Heart left ventricle (tissue), 16 donors: Measurements from ENCODE around the gene KIDINS220. TPM values are rescaled to one million over a fixed set of nuclear protein-coding genes. Genes with fewer than 3 reads are reported as not detected.
A peak's percentile ranks its signal among the peaks of the same experiment; 100 is the strongest.

Experiments
- ATAC-seq, 4 donors: fragments of 200-7000 bp; cut with Tn5 transposase; one replicate each; pipeline ENCODE4 v1.9.1; 2020 to 2022; ENCODE audit warnings: moderate library complexity in 4 of 4, mild to moderate bottlenecking in 3 of 4, moderate number of reproducible peaks in 1 of 4
- DNase-seq, 5 donors: peaks; one replicate each; pipeline ENCODE4 v3.0.0-alpha.2; 2020
- H3K27ac ChIP-seq, 12 donors: fragments of 200-600 bp; sonication (generic) in 4 of 12; one replicate each; pipeline versions ENCODE4 v1.5.0 to v1.8.0; 2016 to 2022; ENCODE audit warnings: mild to moderate bottlenecking in 2 of 12
- H3K27me3 ChIP-seq, 9 donors: fragments of 200-600 bp; sonication (generic) in 2 of 9; one replicate each; pipeline versions ENCODE4 v1.5.1 to v1.8.0; 2016 to 2022; ENCODE audit warnings: mild to moderate bottlenecking in 3 of 9
- H3K36me3 ChIP-seq, 9 donors: fragments of 200-600 bp; sonication (generic) in 2 of 9; one replicate each; pipeline versions ENCODE4 v1.5.0 to v1.8.0; 2018 to 2022; ENCODE audit warnings: mild to moderate bottlenecking in 2 of 9
- H3K4me1 ChIP-seq, 12 donors: fragments of 200-600 bp; sonication (generic) in 4 of 12; one replicate each; pipeline versions ENCODE4 v1.5.0 to v1.8.0; 2016 to 2022; ENCODE audit warnings: mild to moderate bottlenecking in 3 of 12
- H3K4me3 ChIP-seq, 12 donors: fragments of 200-600 bp; sonication (generic) in 4 of 12; one replicate each; pipeline versions ENCODE4 v1.5.0 to v1.8.0; 2017 to 2022; ENCODE audit warnings: mild to moderate bottlenecking in 9 of 12, moderate library complexity in 4 of 12
- H3K9me3 ChIP-seq, 12 donors: fragments of 200-600 bp; sonication (generic) in 4 of 12; one replicate each; pipeline versions ENCODE4 v1.5.0 to v1.8.0; 2016 to 2022; ENCODE audit warnings: mild to moderate bottlenecking in 1 of 12
- CTCF ChIP-seq, 12 donors: fragments of 200-600 bp; sonication (generic) in 4 of 12; IDR thresholded peaks; one replicate each; pipeline versions ENCODE4 v1.5.0 to v1.8.0; 2018 to 2022; ENCODE audit warnings: antibody characterized with exemption in 12 of 12, mild to moderate bottlenecking in 5 of 12
- POLR2A ChIP-seq, 2 donors: fragments of 450-650 bp; IDR thresholded peaks; one replicate each; pipeline ENCODE4 v1.6.1; 2017; ENCODE audit warnings: antibody characterized with exemption in 2 of 2, mild to moderate bottlenecking in 2 of 2, moderate library complexity in 2 of 2
- WGBS, 4 donors: extraction: QIAGEN DNeasy Blood & Tissue Kit in 2 of 4; methylation state at CpG; one replicate each; pipeline versions ENCODE4 v1.1.5 to v1.1.7; 2013 to 2018; 5-methylcytosine and 5-hydroxymethylcytosine counted together
- intact Hi-C, 10 donors: fragments of 100-400 bp; cut with DNase I; formaldehyde crosslinking; loops; one replicate each; pipeline versions ENCODE4 v1.11.1 to v1.14.2; 2022
- polyA plus RNA-seq, 2 donors: library from polyadenylated mRNA; stranded (reverse); fragments of 200-250 nt; gene quantifications; one replicate each; pipeline ENCODE4 v1.2.3, GENCODE V29; 2013
- total RNA-seq, 9 donors: library from RNA; depleted of rRNA in 2 of 9; stranded (reverse); fragments of >200 nt in 2 of 9; fragmentation: NEBNext Ultra II Directional in 3 of 9; extraction: Animal tissue kit (Norgen Biotek cat#: 25700) in 3 of 9; gene quantifications; one replicate each; pipeline versions ENCODE4 v1.1.0 to v1.2.4, GENCODE V29; 2016 to 2023
- donor health status: ischemic (EF 13 %, LVEDD 7.1; RV severe dilation, severe dysfunction).
- donor health status: healthy with polysubstance abuse.
- donor health status: DM: no; HTN: yes; CAD: no.
- donor health status: DM: no; HTN: no; CAD: no.
- donor health status: ischemic (EF 25% LVEDD 6.9; RV normal size, moderate dysfunction).
- donor health status: ischemic (EF 25% LVEDD 5.7; RV mildly dilated, moderate dysfunction).
- donor health status: healthy.
- donor health status: DM: yes; HTN: yes; CAD: no.
- donor health status: ischemic (EF 35%, LVEDD 5.7; RV mildly dilated, moderate dysfunction).
- donor health status: nonischemic (EF 11% LVEDD 7.7; RV severe dilation, severe dysfunction).
- donor health status: DM: yes; HTN: yes; CAD: no.
- donor health status: PGD.
- donor health status: ischemic (EF 29% LVEDD 5.4; RV normal size, mild dysfunction).
- donor health status: nonischemic (EF 23%, LVEDD 6.1; RV moderate dilation, normal function).

KIDINS220 gene
- total and polyA plus RNA-seq, 11 donors, result 22.7 to 108 (median 74.5) TPM

DNA sequence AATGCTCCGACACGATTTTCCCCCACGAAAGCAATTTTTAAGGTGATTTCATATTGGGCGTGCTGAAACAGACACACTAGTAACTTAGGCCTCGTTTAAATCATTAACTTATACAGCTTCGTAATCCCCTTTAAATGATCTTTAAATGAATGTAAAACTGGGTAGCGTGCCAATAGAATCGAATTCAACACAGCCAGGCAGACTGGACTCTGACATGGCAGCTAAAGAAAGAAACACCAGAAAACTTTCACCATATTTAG lies 157.9 kb downstream of the KIDINS220 start:
- DNase-seq, result no peak
- intact Hi-C loops, result loop anchor here in 7 of 10 donors (5.0 to 10.0 kb wide), 14 partner anchors 85 to 677 kb away; no protein-coding TSS in a partner anchor
- TF ChIP-seq POLR2A (IDR thresholded peaks at IDR 0.05) (no peak), CTCF (IDR thresholded peaks at IDR 0.05) (no peak)
- Histone ChIP-seq H3K36me3 (no peaks in the 10 kb centered on the region), H3K27me3 (peaks cover 0 to 18% (median 0%) of the 10 kb centered on the region in 9 donors), H3K4me3 (peak overlapping the region; percentile 32 to 87 (median 69)), H3K27ac (peak overlapping the region; percentile 88 to 100 (median 99)), H3K9me3 (peaks cover 0 to 11% (median 4%) of the 10 kb centered on the region in 12 donors), H3K4me1 (peaks cover 0 to 57% (median 38%) of the 10 kb centered on the region in 12 donors)
- WGBS, 4 donors, result 6 to 11% (median 9%) methylated on average over 8 of the region's 8 CpGs
- ATAC-seq, result no peak

Other genes with a start within 250 kb of the KIDINS220 start
- gene ID2, start 155.6 kb downstream of the KIDINS220 start, total RNA-seq, result 100 to 1,000 TPM in 1 of 9 donors, 10 to 100 TPM in 8; 17.3 to 121 (median 25.5) TPM
- 10 to 100 TPM; 44.9 to 92.0 TPM for gene ID2, start 155.6 kb downstream of the KIDINS220 start, polyA plus RNA-seq
- gene MBOAT2, start 166.1 kb upstream of the KIDINS220 start, total RNA-seq, result 10 to 100 TPM; 12.9 to 34.9 (median 17.3) TPM
- gene MBOAT2, start 166.1 kb upstream of the KIDINS220 start, polyA plus RNA-seq, result 10 to 100 TPM in 1 of 2 donors, 1 to 10 TPM in 1; 4.5 to 16.1 TPM